HepG2 (cell line): ENCODE measurements around the gene MAGI1. TPM values are rescaled to one million over a fixed set of nuclear protein-coding genes. Genes with fewer than 3 reads are reported as not detected.

Experiments
- ATAC-seq: fragments of 200-7000 bp; cut with Tn5 transposase; 3 replicates; pipeline ENCODE4 v1.9.1; 2020; ENCODE audit warnings: mild to moderate bottlenecking, moderate library complexity
- BruUV-seq: library from RNA; stranded (reverse); fragments of 400-500 nt; replicated peaks from 2 replicates; lab custom pipeline; 2021; lab: Mats Ljungman, UMichigan
- CTCF ChIA-PET: fragments of 300-600 bp; formaldehyde crosslinking; extraction: SDS; loops from one replicate; lab custom pipeline; 2021; ENCODE audit warnings: low total read pairs, inconsistent platforms, low intra/inter-chr PET ratio; lab: Yijun Ruan, JAX
- POLR2A ChIA-PET: fragments of 350-600 bp; sonication (Branson Sonifier 250); formaldehyde crosslinking; loops from one replicate; lab custom pipeline; 2020; ENCODE audit warnings: antibody characterized with exemption, inconsistent platforms; lab: Yijun Ruan, JAX
- DNase-seq: peaks from one replicate; pipeline ENCODE4 v3.0.0-alpha.2; 2015; ENCODE audit warnings: low spot score
- FAIRE-seq: peaks from 3 replicates; lab custom pipeline; 2011; peaks lifted over from hg19 to GRCh38; lab: Jason Lieb, UNC
- H2AFZ ChIP-seq: one replicate; pipeline ENCODE4 v1.6.1; 2011; ENCODE audit warnings: low read length, inconsistent platforms
- H3K27ac ChIP-seq: fragments of 300-600 bp; 3 replicates; pipeline ENCODE4 v1.8.0; 2011; ENCODE audit warnings: mixed run types, mild to moderate bottlenecking, mixed read lengths, low read length, inconsistent platforms; ENCODE audit not compliant: insufficient read depth; ENCODE audit errors: extremely low read length
- H3K27me3 ChIP-seq, 2 experiments: fragments of 200-600 bp in 1 of 2; 2 replicates in 1 of 2; 3 replicates in 1 of 2; pipeline versions ENCODE4 v1.6.0 to v1.8.0; 2011; ENCODE audit warnings: low read length in 2 of 2, mild to moderate bottlenecking in 2 of 2, moderate library complexity in 2 of 2, inconsistent platforms in 1 of 2; ENCODE audit not compliant: insufficient read depth in 2 of 2, control insufficient read depth in 1 of 2
- H3K36me3 ChIP-seq, 2 experiments: fragments of 200-600 bp in 1 of 2; replicated peaks in 1 of 2; 2 replicates in 1 of 2; 3 replicates in 1 of 2; pipeline versions ENCODE4 v1.5.1 to v1.8.0; 2011; ENCODE audit warnings: low read length in 2 of 2, inconsistent platforms in 1 of 2; ENCODE audit not compliant: insufficient read depth in 2 of 2, control insufficient read depth in 1 of 2
- H3K4me1 ChIP-seq: 2 replicates; pipeline ENCODE4 v1.5.1; 2012; ENCODE audit warnings: low read length, inconsistent platforms; ENCODE audit not compliant: insufficient read depth
- H3K4me2 ChIP-seq: 2 replicates; pipeline ENCODE4 v1.6.0; 2011; ENCODE audit warnings: low read depth, low read length, inconsistent platforms
- H3K4me3 ChIP-seq, 3 experiments: fragments of 200-600 bp in 1 of 3; sonication (generic), shearing (Covaris generic) in 1 of 3; replicated peaks in 1 of 3; 2 replicates each; pipeline ENCODE4 v1.5.1; 2011 to 2016; ENCODE audit warnings: low read length in 3 of 3, inconsistent platforms in 2 of 3, low read depth in 2 of 3, mild to moderate bottlenecking in 2 of 3, control low read depth in 1 of 3, mixed read lengths in 1 of 3; ENCODE audit not compliant: insufficient read depth in 1 of 3
- H3K79me2 ChIP-seq: one replicate; pipeline ENCODE4 v1.6.1; 2011; ENCODE audit warnings: low read length, inconsistent platforms; ENCODE audit not compliant: insufficient read depth
- H3K9ac ChIP-seq: 2 replicates; pipeline ENCODE4 v1.6.0; 2011; ENCODE audit warnings: mild to moderate bottlenecking, low read depth, low read length, inconsistent platforms; ENCODE audit not compliant: insufficient read depth
- H3K9me3 ChIP-seq: 2 replicates; pipeline ENCODE4 v1.5.1; 2012; ENCODE audit warnings: mild to moderate bottlenecking, low read length
- H4K20me1 ChIP-seq: 2 replicates; pipeline ENCODE4 v1.6.0; 2011; ENCODE audit warnings: inconsistent platforms, mild to moderate bottlenecking, low read length, moderate library complexity; ENCODE audit not compliant: insufficient read depth
- DZIP1 ChIP-seq: sonication (generic); formaldehyde crosslinking; IDR thresholded peaks from 2 replicates; pipeline ENCODE4 v1.5.0; 2020; ENCODE audit warnings: mild to moderate bottlenecking, missing genetic modification reagents
- HOXA3 ChIP-seq: sonication (generic); formaldehyde crosslinking; IDR thresholded peaks from 2 replicates; pipeline ENCODE4 v1.5.0; 2020; ENCODE audit warnings: missing genetic modification reagents
- MEIS2 ChIP-seq: sonication (generic); formaldehyde crosslinking; IDR thresholded peaks from 2 replicates; pipeline ENCODE4 v1.9.0; 2021; ENCODE audit warnings: mild to moderate bottlenecking, missing genetic modification reagents
- SMAD1 ChIP-seq: sonication (generic); formaldehyde crosslinking; IDR thresholded peaks from 2 replicates; pipeline ENCODE4 v1.4.0; 2020; ENCODE audit warnings: missing genetic modification reagents, low read depth, mild to moderate bottlenecking, borderline replicate concordance
- SRSF4 ChIP-seq: fragments of 200-400 bp; formaldehyde crosslinking; IDR thresholded peaks from one replicate; pipeline ENCODE4 v1.6.1; 2018; ENCODE audit warnings: mild to moderate bottlenecking, low read depth, low read length, moderate library complexity; ENCODE audit not compliant: poor library complexity, severe bottlenecking
- WIZ ChIP-seq: sonication (generic); formaldehyde crosslinking; IDR thresholded peaks from 2 replicates; pipeline ENCODE4 v1.5.1; 2020; ENCODE audit warnings: mild to moderate bottlenecking, missing genetic modification reagents
- ZNF225 ChIP-seq: sonication (generic); formaldehyde crosslinking; IDR thresholded peaks from 2 replicates; pipeline ENCODE4 v1.4.0; 2020; ENCODE audit warnings: mild to moderate bottlenecking, missing genetic modification reagents
- ZNF557 ChIP-seq: sonication (generic); formaldehyde crosslinking; IDR thresholded peaks from 2 replicates; pipeline ENCODE4 v1.4.0; 2020; ENCODE audit warnings: missing genetic modification reagents
- WGBS: methylation state at CpG from one replicate; pipeline ENCODE4 v1.1.6; 2017; ENCODE audit warnings: low lambda C conversion rate; 5-methylcytosine and 5-hydroxymethylcytosine counted together
- in situ Hi-C: cut with HindIII; loops from 2 replicates; pipeline ENCODE4 v1.10.0; 2017; ENCODE audit warnings: low pct_unique_long_range_greater_than_20kb; ENCODE audit not compliant: extremely low pct_ligation_motif_present
- intact Hi-C: fragments of 100-400 bp; cut with micrococcal nuclease; formaldehyde crosslinking; loops from one replicate; pipeline ENCODE4 v1.10.0; 2022; ENCODE audit not compliant: unreplicated experiment
- polyA plus RNA-seq, 8 experiments: library from polyadenylated mRNA; depleted of rRNA in 3 of 8; stranded (reverse) in 7 of 8; unstranded in 1 of 8; fragments of >200 nt; fragmentation: Illumina TruSeq in 4 of 8; extraction: Trizol in 4 of 8; gene quantifications; 2 replicates each; pipeline versions ENCODE4 v1.2.1 to v1.2.3, GENCODE V29; 2011 to 2016; ENCODE audit warnings: low read depth in 4 of 8, missing spikeins in 1 of 8, mixed read lengths in 1 of 8; ENCODE audit not compliant: insufficient read depth in 1 of 8
- total RNA-seq, 5 experiments: library from RNA; depleted of rRNA; stranded (reverse); fragments of >200 nt; fragmentation: Illumina TruSeq; extraction: Trizol; gene quantifications; 2 replicates each; pipeline ENCODE4 v1.2.3, GENCODE V29; 2016; ENCODE audit warnings: low read depth in 1 of 5
- TF ChIP-seq, protein P1 (sequence below): sonication (generic); formaldehyde crosslinking; IDR thresholded peaks from 2 replicates; pipeline ENCODE4 v1.8.0; 2023; ENCODE audit warnings: mild to moderate bottlenecking, missing genetic modification reagents
- TF ChIP-seq, protein P2 (sequence below): IDR thresholded peaks from 2 replicates; pipeline ENCODE4 v1.6.1; 2016; ENCODE audit warnings: low read depth, control low read depth
- TF ChIP-seq, protein P3 (sequence below): sonication (generic); formaldehyde crosslinking; IDR thresholded peaks from 2 replicates; pipeline ENCODE4 v1.4.0; 2020; ENCODE audit warnings: mild to moderate bottlenecking, missing genetic modification reagents, borderline replicate concordance
- TF ChIP-seq, protein P4 (sequence below): sonication (generic); formaldehyde crosslinking; IDR thresholded peaks from 2 replicates; pipeline ENCODE4 v1.9.0; 2021; ENCODE audit warnings: missing genetic modification reagents, borderline replicate concordance
- TF ChIP-seq, protein P5 (sequence below): sonication (generic); formaldehyde crosslinking; IDR thresholded peaks from 2 replicates; pipeline ENCODE4 v1.9.0; 2021; ENCODE audit warnings: missing genetic modification reagents, borderline replicate concordance

MAGI1 gene
- total and polyA plus RNA-seq, 2 of the 13 experiments (the other 11 are each of a cell fraction or from before 2014, with no cell fraction given): 22.2 to 26.0 TPM

GRCh38 chr3:65820600-65820999 lies 218.1 kb downstream of the MAGI1 start:
- DNase-seq (no peak), ATAC-seq (no peak), FAIRE-seq (no peak)
- Histone ChIP-seq H3K27me3 (no peaks in the 10 kb centered on the region), H3K4me2 (no peak overlapping the region), H3K4me3 (no peak overlapping the region), H2AFZ (no peak overlapping the region), H4K20me1 (peaks cover 26% of the 10 kb centered on the region), H3K27ac (no peak overlapping the region), H3K9me3 (no peaks in the 10 kb centered on the region), H3K36me3 (no peaks in the 10 kb centered on the region), H3K79me2 (peaks cover 49% of the 10 kb centered on the region), H3K9ac (no peak overlapping the region), H3K4me1 (peaks cover 15% of the 10 kb centered on the region)
- CTCF ChIA-PET: no interaction called here
- POLR2A ChIA-PET: no interaction called here
- 86% methylated on average over 1 of the region's 1 CpG for WGBS
- intact Hi-C loops: no loop called here
- in situ Hi-C loops: no loop called here
- BruUV-seq: no TSS peak
- TF ChIP-seq, protein P1, sequence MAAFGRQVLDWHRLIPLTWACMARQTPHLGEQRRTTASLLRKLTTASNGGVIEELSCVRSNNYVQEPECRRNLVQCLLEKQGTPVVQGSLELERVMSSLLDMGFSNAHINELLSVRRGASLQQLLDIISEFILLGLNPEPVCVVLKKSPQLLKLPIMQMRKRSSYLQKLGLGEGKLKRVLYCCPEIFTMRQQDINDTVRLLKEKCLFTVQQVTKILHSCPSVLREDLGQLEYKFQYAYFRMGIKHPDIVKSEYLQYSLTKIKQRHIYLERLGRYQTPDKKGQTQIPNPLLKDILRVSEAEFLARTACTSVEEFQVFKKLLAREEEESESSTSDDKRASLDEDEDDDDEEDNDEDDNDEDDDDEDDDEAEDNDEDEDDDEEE (CRISPR knock-in tag): no peak
- TF ChIP-seq SMAD1 (CRISPR knock-in tag): no peak
- TF ChIP-seq HOXA3 (CRISPR knock-in tag): no peak
- TF ChIP-seq DZIP1: no peak
- TF ChIP-seq, protein P2, sequence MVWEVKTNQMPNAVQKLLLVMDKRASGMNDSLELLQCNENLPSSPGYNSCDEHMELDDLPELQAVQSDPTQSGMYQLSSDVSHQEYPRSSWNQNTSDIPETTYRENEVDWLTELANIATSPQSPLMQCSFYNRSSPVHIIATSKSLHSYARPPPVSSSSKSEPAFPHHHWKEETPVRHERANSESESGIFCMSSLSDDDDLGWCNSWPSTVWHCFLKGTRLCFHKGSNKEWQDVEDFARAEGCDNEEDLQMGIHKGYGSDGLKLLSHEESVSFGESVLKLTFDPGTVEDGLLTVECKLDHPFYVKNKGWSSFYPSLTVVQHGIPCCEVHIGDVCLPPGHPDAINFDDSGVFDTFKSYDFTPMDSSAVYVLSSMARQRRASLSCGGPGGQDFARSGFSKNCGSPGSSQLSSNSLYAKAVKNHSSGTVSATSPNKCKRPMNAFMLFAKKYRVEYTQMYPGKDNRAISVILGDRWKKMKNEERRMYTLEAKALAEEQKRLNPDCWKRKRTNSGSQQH (CRISPR knock-in tag): no peak
- no peak for TF ChIP-seq SRSF4
- TF ChIP-seq, protein P3, sequence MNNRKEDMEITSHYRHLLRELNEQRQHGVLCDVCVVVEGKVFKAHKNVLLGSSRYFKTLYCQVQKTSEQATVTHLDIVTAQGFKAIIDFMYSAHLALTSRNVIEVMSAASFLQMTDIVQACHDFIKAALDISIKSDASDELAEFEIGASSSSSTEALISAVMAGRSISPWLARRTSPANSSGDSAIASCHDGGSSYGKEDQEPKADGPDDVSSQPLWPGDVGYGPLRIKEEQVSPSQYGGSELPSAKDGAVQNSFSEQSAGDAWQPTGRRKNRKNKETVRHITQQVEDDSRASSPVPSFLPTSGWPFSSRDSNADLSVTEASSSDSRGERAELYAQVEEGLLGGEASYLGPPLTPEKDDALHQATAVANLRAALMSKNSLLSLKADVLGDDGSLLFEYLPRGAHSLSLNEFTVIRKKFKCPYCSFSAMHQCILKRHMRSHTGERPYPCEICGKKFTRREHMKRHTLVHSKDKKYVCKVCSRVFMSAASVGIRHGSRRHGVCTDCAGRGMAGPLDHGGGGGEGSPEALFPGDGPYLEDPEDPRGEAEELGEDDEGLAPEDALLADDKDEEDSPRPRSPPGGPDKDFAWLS (CRISPR knock-in tag): no peak
- no peak for TF ChIP-seq ZNF225 (CRISPR knock-in tag)
- TF ChIP-seq, protein P4, sequence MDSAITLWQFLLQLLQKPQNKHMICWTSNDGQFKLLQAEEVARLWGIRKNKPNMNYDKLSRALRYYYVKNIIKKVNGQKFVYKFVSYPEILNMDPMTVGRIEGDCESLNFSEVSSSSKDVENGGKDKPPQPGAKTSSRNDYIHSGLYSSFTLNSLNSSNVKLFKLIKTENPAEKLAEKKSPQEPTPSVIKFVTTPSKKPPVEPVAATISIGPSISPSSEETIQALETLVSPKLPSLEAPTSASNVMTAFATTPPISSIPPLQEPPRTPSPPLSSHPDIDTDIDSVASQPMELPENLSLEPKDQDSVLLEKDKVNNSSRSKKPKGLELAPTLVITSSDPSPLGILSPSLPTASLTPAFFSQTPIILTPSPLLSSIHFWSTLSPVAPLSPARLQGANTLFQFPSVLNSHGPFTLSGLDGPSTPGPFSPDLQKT: no peak
- no peak for TF ChIP-seq MEIS2 (CRISPR knock-in tag)
- TF ChIP-seq, protein P5, sequence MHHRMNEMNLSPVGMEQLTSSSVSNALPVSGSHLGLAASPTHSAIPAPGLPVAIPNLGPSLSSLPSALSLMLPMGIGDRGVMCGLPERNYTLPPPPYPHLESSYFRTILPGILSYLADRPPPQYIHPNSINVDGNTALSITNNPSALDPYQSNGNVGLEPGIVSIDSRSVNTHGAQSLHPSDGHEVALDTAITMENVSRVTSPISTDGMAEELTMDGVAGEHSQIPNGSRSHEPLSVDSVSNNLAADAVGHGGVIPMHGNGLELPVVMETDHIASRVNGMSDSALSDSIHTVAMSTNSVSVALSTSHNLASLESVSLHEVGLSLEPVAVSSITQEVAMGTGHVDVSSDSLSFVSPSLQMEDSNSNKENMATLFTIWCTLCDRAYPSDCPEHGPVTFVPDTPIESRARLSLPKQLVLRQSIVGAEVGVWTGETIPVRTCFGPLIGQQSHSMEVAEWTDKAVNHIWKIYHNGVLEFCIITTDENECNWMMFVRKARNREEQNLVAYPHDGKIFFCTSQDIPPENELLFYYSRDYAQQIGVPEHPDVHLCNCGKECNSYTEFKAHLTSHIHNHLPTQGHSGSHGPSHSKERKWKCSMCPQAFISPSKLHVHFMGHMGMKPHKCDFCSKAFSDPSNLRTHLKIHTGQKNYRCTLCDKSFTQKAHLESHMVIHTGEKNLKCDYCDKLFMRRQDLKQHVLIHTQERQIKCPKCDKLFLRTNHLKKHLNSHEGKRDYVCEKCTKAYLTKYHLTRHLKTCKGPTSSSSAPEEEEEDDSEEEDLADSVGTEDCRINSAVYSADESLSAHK (CRISPR knock-in tag): no peak
- no peak for TF ChIP-seq ZNF557 (CRISPR knock-in tag)
- TF ChIP-seq WIZ (CRISPR knock-in tag): no peak
